ENCODE measurements around the gene GAMT.

The GAMT gene

DNA sequence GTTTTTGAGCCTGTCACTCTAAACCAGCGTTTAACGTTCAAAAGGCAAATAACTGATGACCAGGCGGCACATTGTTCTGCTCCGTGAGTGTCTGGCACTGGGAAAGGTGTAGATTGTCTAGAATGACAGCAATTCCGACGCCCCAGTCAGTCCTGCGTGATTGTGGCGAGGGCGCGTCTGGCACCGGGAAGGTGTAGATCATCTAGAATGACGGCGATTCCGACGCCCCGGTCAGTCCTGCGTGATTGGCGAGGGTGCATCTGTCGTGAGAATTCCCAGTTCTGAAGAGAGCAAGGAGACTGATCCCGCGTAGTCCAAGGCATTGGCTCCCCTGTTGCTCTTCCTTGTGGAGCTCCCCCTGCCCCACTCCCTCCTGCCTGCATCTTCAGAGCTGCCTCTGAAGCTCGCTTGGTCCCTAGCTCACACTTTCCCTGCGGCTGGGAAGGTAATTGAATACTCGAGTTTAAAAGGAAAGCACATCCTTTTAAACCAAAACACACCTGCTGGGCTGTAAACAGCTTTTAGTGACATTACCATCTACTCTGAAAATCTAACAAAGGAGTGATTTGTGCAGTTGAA is 43.7 kb downstream of the GAMT start:
- no peak for TF ChIP-seq CTCF (IDR thresholded peaks at IDR 0.05; ENCODE audit: insufficient read depth, low read length, poor library complexity, severe bottlenecking)
- peaks cover 21% of the 10 kb centered on the region for H3K36me3 ChIP-seq (ENCODE audit: control insufficient read depth, insufficient read depth, low read length)
- H3K27me3 ChIP-seq (replicated peaks; ENCODE audit: control insufficient read depth, insufficient read depth, low read length) = no peaks in the 10 kb centered on the region
- no peak for DNase-seq (ENCODE audit: extremely low read depth, insufficient read length)
- H3K4me3 ChIP-seq (replicated peaks; ENCODE audit: low read depth, low read length) = no peak overlapping the region

- peaks cover 18% of the 10 kb centered on the region for H3K36me3 ChIP-seq (ENCODE audit: control insufficient read depth, insufficient read depth, low read length)
- no peaks in the 10 kb centered on the region for H3K27me3 ChIP-seq (replicated peaks; ENCODE audit: control insufficient read depth, insufficient read depth, low read length)
- no peak for TF ChIP-seq CTCF (IDR thresholded peaks at IDR 0.05; ENCODE audit: insufficient read depth, low read length, poor library complexity, severe bottlenecking)
- H3K4me3 ChIP-seq (replicated peaks; ENCODE audit: low read depth, low read length) = no peak overlapping the region
- no peak for DNase-seq (ENCODE audit: extremely low read depth, insufficient read length)
Measured at GRCh38 chr19:1356508-1356865, 44.9 kb downstream of the GAMT start.

DNA sequence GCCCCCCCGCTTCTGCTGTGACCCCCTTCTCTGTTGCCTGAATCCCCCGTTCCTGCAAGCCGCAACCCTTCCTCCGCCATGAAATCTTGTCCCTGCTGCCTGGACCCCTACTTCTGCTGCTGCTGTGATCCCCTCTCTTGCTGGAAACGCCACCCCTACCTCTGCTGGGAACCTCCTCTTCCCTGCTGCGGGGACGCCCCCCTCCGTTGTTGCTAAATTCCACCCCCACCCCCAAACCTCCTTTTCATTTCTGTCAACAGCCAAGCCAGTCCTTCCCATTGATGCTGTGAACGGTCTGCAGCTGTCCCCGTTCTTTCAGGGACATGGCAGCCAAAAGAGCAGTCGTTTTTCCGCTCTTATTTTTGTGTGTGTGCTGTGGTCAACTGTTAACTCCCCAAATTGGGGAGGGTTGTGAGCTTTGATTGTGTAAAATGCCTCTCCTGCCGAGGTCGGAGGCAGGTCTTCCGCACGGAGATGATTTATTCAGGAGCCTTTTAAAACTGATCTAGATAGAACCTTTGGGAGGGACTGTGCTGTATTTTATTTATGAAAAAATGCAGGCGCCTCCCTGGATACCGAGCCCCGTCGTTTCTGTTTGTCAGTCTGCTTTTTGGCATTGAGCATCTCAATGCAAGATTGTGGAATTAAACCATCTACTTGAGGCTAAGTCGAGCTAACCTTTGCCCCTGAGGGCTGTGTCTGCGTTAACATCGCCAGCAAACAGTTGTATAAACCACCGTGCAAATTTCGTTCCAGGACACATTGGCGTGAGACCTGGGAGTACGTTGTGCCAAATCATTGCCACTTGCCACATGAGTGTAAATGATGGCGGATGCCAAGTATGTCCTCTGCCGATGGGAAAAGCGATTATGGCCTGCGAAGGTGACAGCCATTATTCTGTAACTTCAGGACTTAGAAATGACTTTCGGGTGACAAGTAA is 45.5 kb downstream of the GAMT start:
- Histone ChIP-seq H3K27me3 (replicated peaks; ENCODE audit: control insufficient read depth, insufficient read depth, low read length) (no peaks in the 10 kb centered on the region), H3K4me3 (replicated peaks; ENCODE audit: low read depth, low read length) (peak overlapping the region; percentile 94), H3K36me3 (ENCODE audit: control insufficient read depth, insufficient read depth, low read length) (peaks cover 15% of the 10 kb centered on the region)
- no peak for TF ChIP-seq CTCF (IDR thresholded peaks at IDR 0.05; ENCODE audit: insufficient read depth, low read length, poor library complexity, severe bottlenecking)
- DNase-seq (ENCODE audit: extremely low read depth, insufficient read length) = no peak

DNA sequence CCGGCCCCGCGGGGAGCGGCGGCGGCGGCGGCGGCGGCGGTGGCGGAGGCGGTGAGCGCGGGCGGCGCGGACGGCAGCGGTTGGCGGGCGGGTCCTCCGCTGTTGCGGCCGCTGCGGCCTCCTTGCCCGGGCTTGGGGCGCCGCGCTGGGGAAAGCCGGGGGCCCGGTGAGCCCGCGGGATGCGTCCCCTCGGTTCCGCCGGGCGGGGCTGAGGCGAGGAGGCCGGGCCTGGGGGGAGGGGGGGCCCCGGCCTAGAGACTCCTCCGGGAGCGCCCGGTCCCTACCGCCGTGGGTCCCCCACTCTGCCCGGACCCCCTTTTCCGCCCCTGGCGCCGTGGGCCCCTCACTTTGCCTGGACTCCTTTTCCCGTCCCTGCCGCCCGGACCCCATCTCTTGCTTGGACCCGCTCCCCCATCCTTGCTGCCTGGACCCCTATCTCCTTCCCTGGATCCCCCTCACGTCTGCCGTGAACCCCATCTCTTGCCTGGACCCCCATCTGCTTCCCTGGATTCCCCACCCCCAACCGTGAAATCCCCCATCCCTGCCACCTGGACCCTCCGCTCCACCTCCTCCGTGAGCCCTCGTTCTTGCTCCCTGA is 46.3 kb downstream of the GAMT start:
- TF ChIP-seq CTCF (IDR thresholded peaks at IDR 0.05; ENCODE audit: insufficient read depth, low read length, poor library complexity, severe bottlenecking) = no peak
- peaks cover 13% of the 10 kb centered on the region for H3K36me3 ChIP-seq (ENCODE audit: control insufficient read depth, insufficient read depth, low read length)
- no peak for DNase-seq (ENCODE audit: extremely low read depth, insufficient read length)
- H3K4me3 ChIP-seq (replicated peaks; ENCODE audit: low read depth, low read length) = peak overlapping the region; percentile 94
- H3K27me3 ChIP-seq (replicated peaks; ENCODE audit: control insufficient read depth, insufficient read depth, low read length) = no peaks in the 10 kb centered on the region

GRCh38 chr19:1353144-1353543 is 48.2 kb downstream of the GAMT start:
- no peak overlapping the region for H3K4me3 ChIP-seq (replicated peaks; ENCODE audit: low read depth, low read length)
- no peak for DNase-seq (ENCODE audit: extremely low read depth, insufficient read length)
- no peak for TF ChIP-seq CTCF (IDR thresholded peaks at IDR 0.05; ENCODE audit: insufficient read depth, low read length, poor library complexity, severe bottlenecking)
- no peaks in the 10 kb centered on the region for H3K27me3 ChIP-seq (replicated peaks; ENCODE audit: control insufficient read depth, insufficient read depth, low read length)
- peaks cover 4% of the 10 kb centered on the region for H3K36me3 ChIP-seq (ENCODE audit: control insufficient read depth, insufficient read depth, low read length)

All from GM06990 (cell line).